GM21619 (cell line): ENCODE results near the gene IFNGR1.
"Not testable (repeated sequence)": the region's sequence is repeated elsewhere in the genome, so short reads cannot be mapped to it uniquely, and the experiment has no call there.

ENCODE experiments used
- ATAC-seq: cut with Tn5 transposase; IDR thresholded peaks from one replicate; pipeline ENCODE4 v1.9.1; 2021; ENCODE audit not compliant: unreplicated experiment

IFNGR1 gene

DNA sequence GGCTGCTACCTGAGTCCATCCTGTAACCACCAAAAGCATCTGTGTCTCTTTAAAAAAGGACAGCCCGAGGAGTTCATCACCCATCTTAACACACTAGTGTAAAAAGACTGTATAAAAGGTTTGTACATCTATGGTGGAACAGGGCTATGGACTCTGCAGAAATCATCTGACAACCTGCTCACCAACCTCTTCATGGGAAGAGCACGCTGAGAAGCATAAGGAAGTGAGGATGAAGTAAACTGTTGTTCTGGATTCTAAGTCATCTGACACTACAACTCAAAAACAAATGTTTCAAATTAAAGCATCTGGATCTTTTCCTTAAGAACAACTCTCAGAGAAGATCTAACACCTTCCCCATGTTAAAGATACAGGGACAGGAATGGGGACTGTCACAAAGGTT, 5.4 kb downstream of the IFNGR1 start:
- no peak for ATAC-seq

DNA sequence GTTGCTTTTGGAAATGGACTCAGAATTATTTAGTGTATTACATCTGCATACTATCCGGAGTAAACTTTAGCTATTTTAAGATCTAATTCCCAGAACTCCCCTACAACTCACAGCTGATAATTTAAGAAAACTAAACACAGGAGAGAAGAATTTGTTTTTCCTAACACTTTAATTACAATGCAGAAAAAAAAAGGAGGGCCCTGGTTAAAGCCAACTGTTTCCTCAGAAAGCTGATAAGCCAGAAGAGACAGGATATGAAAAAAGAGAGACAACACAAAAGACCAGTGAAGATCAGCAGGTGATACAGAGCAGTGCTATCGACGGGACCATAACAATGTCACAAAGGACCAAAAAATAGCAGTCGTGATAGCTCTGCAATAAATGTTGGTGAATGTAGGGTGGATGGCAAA, 5.8 kb downstream of the IFNGR1 start:
- no peak for ATAC-seq

DNA sequence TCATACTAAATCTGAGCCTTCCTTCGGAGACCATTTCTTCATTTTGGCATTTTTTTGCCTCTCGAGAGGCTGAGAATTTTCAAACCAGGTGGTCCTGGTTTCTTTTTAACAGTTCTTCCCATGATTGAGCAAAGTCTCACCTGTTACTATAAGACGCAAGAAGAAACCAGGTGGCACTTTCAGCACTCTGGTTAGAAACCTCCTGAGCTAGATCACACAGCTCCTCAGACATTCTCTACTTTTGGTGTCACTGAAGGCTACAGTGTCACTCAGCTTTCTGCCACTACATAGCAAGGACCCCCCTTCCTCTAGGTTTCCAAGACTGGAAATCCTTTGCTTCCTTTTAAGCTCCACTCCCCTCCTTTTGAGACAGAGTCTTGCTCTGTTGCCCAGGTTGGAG, 7.3 kb downstream of the IFNGR1 start:
- no peak for ATAC-seq

DNA sequence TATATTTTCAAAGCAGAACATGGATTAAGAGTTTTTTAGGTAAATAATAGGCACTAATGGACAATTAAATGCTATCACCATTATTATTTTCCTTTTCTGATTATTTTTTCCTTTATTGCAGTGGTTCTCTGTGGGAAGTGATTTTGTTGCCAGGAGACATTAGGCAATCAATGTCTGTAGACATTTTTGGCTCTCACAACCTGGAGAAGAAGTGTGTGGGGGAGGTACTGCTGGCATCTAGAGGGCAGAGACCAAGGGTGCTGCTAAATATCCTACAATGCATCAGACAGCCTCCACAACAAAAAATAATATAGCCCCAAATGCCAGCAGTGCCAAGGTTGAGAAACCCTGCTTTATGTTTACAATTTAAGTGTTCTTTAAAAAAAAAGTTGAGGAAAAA, 8.3 kb downstream of the IFNGR1 start:
- ATAC-seq = no peak

DNA sequence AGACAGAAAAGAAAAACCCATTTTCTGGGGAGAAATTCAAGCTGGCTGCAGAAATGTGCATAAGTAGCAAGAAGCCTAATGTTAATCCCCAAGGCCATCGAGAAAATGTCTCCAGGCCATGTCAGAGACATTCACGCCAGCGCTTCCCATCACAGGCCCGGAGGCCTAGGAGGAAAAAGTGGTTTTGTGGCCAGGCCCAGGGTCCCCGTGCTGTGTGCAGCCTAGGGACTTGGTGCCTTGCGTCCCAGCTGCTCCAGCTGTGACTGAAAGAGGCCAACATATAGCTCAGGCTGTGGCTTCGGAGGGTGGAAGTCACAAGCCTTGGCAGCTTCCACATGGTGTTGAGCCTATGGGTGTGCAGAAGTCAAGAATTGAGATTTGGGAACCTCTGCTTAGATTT, 10.9 kb downstream of the IFNGR1 start:
- no peak for ATAC-seq

DNA sequence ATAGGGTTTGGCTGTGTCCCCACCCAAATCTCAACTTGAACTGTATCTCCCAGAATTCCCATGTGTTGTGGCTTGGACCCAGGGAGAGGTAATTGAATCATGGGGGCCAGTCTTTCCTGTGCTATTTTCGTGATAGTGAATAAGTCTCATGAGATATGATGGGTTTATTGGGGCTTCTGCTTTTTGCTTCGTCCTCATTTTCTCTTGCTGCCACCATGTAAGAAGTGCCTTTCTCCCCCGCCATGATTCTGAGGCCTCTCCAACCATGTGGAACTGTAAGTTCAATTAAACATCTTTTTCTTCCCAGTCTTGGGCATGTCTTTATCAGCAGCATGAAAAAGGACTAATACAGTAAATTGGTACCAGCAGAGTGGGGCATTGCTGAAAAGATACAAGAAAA, 11.7 kb downstream of the IFNGR1 start:
- ATAC-seq = not testable (repeated sequence)

DNA sequence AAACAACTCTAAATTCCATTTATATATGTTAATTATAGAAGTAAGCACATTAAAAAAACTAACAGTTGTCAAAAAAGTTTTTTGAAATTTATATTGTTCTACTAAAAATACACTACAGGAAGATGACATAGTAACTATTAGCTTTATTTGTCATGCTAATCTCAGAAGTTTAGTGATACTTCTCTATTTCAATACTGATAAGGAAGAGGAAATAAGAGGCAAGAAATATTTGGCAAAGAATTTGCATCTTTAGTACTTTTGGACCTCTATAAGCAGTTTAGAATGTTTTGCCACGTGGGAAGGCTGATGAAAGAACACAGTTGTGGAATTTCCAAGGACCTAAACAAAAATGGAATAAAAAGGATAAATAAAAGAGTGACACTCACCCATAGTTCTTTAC, 12.6 kb downstream of the IFNGR1 start:
- ATAC-seq = no peak

DNA sequence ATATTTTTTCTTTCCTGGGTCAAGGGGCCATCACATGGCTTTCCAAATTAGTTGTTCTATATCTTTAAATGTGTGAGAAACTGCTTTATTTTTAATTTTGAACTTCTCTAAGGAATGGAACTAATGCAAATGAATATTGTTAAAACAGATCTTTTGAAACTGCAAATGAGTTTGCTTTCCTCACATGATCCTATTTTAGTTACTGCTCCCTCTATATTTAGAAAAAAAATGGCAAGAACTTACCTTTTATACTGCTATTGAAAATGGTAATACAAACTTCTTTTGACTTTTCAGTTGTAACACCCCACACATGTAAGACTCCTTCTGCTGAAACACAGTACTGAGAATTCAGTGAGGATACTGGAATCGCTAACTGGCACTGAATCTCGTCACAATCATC, 15.9 kb downstream of the IFNGR1 start:
- ATAC-seq = no peak

DNA sequence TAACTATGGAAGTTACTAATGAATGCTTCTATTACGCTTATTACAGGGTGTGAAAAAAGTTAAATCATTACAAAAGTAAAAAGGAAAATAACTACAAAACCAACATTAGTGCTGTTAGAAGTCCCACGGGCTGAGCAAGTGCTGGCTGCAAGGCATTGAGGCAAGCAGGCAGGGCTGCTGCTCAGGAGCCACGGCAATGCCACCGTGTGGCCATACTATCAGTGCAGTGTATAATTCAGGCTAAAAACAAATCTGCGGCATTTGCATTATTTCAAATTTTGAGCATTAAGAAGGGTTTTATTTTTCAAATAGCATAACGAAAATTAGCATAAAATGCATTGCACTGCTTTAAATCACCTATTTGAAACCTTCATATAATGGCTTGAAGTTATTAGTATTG, 17.1 kb downstream of the IFNGR1 start:
- peak; percentile 69 for ATAC-seq

DNA sequence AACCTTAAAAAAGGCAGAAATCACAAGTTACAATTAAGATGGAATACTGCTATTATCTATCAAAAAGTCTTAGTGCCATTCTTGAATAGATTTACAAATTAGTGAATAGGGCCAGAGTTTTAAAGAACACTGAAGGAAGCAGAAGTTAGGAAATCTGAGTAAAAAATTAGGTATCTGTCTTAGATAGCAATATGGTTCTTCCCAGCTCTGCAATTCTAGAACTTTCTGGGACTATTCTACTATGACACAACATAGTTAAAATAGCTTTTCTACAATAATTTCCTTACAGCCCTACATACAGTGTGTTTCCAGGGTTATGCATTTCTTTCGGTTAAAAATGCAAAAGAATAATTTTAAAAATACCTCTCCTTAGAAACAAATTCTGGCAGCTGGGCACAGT, 18.2 kb downstream of the IFNGR1 start:
- no peak for ATAC-seq

DNA sequence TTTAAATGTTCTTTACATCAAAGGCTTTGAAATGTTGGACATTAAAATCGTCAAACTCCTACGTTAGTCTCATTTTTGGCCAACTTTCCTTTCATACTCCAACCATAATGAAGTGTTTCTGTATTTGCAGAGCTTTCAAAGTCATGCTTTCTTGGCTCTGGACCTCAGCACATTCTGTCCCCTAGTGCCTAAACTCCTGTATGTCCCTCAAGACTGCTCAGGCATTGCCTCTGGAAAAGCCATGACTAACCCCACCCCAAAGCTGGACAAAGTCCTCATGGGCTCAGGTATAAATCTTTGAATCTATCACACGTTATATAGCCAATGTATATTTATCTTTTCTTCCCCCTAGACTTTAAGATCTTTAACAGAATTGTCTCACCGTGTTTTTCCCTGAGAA, 18.9 kb downstream of the IFNGR1 start:
- ATAC-seq = no peak

DNA sequence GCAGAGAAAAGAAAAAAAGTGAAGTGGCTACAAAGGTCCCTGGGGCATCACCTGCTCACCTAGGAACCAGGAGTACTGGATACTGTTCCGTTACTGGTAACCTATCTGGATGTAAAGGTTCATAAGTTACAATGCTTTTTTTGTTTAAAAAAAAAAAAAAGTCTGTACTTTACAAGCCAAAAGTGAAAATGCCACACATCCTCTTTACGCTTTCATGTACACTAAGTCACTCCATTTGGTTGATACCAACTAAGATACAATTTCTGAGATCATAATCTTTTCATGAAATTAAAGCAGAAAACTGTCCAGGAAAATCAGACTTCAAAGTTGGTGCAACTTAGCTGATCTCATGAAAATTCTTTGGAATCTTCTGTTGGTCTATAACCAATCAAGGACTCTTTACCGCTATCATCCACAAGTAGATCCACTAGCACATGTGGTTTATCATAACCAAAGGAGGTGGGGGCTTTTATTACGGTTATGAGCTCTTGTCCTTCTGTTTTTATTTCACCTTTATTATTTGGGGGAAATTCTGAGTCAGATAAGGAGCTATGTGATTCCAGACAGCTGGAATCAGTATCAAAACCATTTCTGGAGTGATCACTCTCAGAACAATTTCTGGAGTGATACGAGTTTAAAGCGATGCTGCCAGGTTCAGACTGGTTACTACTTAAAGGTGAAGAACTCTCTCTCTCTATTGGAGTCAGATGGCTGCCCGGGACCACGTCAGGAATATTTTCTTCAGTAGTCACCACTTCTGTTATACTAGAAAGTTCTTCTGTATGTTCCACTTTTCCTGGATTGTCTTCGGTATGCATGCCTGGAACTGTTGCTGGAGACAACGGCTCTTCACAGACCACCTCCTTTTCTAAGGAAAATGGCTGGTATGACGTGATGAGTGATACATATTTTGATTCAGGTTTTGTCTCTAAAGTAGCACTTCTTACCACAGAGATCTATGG, 21.2 kb downstream of the IFNGR1 start:
- ATAC-seq = no peak

DNA sequence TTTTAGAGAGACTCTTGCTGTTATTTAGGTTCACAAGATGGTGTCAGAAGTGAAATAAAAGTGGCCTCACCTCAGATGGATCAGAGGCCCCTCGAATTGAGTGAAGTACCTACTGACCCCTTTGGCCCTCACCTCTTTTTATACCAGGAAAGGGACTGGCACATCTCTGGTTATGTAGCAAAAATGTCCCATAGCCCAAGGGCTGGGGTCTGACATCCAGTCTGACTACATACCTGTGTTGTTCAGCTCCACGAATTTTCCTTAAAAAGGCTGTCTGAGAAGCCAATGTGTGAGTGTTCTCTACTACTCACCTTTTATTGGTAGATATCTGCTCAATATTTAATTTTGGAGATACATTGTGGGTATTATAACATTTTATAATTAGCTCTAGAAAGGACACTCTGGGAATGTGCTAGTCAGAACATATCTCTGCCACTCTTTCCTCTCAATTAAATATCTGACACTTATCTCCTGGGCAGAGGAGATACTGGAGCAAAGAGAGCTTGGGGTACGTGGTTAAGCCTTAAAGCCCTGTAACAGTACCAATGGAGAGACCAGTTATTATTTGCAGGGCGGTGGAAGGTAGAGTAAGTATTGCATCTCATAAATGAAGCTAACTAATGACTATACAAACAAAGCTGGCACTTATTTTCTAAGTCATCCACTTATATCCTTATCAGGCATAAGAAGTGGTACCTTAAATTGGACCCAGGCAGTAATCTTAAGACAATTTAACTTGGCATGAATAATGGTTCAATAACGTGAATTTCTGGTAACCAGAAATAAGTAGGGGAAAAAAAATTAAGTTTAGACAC, 25.7 kb downstream of the IFNGR1 start:
- ATAC-seq = no peak

DNA sequence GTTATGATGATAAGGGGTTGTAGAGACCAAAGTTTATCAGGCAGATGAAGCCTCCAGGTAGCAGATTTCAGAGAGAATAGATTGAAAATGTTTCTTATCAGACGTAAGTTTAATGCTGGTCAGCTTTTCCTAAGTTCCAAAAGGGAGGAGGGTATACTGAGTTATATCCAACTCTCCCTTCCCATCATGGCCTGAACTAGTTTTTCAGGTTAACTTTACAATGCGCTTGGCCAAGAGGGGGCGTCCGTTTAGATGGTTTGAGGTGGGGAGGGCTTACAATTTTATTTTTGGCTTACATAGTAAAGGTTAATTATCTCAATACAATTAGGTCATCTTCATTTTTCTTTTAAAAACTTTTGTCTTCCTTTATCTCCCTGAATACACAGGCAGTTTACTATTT, 26.4 kb downstream of the IFNGR1 start:
- no peak for ATAC-seq

DNA sequence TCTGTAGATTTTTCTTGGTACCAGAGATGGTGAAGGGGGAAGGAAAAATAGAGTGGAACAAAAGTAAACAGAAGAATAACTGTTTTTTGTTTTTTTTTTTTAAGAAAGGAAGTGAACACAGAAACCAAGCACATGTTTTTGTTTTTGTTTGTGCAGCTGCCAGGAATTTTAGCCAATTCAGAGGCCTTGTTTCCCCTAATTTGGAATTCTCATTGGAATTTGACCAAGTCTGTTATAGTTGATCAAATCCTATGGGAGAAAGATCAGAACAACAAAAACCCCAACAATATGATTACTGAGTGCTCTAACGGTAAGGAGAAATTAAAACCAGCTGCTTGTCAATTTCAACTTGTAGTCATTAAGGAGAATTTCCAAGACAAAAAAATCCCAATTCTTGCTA, 27.5 kb downstream of the IFNGR1 start:
- no peak for ATAC-seq

DNA sequence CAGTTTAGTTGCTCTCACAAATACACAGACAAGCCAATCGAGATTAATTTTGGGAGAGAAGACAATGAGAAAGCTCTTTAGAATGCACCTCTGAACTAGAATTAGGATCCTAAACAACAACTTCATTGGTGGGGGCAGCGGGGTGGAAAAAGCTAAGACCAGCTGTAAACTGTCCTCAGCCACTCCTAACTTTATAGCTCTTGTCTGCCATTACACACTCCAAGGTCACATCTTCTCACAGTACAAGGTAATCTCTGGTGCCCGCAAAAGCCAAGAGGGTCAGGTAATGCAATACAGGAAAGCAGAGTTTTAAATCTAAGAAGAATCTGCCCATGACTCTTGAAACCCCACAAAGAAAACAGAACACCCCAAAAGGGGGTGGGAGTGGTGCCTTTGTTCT, 27.9 kb downstream of the IFNGR1 start:
- no peak for ATAC-seq

DNA sequence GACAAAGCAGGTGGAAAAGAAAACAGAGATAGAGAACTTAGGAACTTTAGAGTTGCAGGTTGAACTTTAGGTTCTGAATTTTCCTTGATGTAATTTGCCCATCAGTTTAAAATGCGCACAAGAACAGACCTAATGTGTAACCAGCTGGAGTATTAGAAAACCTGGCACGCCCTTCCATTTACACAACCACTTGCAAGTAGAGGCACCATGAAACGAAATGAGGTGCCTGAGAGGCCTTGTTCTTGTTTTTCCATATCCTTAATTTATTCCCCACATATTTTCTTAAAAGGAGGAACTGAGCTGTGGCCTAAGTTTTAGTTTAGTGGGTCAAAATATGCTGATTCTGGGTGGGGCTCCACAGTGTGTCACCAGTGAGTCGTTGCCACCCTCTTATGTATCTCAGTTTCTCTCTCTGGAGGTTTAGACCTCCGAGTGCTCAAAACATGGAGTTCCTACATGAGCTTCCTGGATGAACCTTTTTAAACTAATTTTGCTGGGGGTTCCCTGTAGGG, 28.5 kb downstream of the IFNGR1 start:
- ATAC-seq = no peak

DNA sequence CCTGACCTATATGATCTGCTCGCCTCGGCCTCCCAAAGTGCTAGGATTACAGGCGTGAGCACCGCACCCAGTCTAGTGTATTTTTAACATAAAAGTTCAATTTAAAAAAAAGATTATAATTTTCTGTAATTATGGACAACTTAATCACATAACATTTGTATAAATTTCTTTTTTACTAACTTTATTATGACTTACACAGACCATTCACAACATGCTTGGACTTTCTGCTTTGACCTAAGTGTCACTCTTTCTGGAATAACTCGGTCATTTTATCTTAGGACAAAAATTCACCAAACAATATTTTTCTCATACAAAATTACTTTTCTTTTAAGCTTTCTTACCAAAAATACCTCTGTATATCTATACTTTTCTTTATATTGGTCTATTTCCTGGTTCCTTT, 30.3 kb downstream of the IFNGR1 start:
- no peak for ATAC-seq

DNA sequence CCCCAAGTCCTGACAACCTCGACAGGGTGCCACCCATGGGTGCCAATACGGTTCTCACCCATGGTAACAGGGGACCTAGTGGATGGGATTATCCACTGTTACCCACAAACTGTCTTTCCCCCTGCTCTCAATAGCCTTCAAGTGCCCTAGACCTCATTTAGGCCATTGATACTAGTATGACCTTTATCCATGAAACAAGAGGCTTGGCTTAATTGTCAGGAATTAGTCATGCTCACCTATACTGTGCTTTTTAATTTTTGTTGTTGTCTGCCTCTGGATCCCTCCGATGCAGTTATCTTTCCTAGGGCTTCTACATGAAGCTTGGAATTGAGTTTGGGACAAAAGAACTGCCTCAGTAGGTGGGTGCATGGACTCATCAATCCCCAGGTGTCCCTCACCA, 33.9 kb downstream of the IFNGR1 start:
- no peak for ATAC-seq

DNA sequence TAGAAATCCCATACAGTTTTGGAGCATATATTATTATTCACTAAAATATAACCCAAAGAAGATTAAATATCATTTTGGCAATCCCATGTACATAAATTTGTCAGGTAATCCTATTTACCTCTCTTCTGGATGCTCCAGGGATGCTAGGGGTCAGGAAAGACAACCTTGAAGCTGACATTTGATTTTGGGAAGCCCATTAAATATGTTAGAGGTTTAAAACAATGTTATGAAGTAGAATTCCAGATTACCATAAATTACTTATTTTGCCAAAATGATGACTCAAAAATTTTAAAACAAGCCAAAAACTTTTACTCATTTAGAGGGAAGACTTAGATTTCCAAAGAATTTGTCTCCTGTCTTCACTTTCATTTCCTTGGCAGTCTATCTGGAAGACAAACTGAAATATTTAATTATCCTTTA, 36.5 kb downstream of the IFNGR1 start:
- no peak for ATAC-seq

DNA sequence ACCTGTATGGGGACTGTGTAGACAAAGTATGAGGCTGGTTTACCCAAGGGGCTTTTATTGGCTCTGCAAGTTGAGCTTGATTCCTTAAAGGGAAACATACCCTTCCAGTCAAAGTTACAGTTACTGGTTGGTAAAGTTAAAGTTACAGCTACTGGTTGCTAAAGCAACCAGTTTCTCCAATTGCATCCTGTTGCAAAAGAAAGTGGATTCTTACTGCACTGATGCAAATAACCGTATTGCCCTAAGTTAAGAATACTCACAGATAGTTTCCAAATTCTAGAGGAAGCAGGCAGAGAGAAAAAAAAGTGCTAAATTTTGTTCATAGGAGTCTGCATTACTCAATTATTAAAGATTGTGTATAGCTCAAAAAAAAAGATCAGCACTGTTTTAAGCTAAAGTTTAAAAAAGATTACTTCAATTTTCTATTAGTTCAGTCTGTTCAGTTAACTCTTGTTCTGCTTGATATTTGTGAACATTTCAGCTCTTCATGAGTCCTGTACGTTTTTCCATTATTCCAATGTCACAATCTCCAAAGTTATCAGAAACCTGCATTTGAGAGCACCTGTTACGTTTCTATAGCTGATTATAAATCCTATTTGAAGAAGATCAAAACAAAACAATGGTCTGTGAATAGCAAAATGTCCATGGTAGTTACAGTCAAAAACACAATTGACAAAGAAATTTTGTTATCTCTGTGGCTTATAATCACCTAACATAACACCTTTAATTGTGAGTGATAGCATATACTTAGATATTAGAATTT, 37.1 kb downstream of the IFNGR1 start:
- ATAC-seq = no peak
